Activated CD8-positive, alpha-beta memory T cell treated with anti-CD3 and anti-CD28 coated beads, Interleukin-2, amount 10 ng/mL, durations not matched to agents 7 days and 5 days (primary cell): ENCODE data around the gene CCDC167. TPM values are rescaled to one million over a fixed set of nuclear protein-coding genes. Genes with fewer than 3 reads are reported as not detected.

Experiments
- ATAC-seq: fragments of 150-1000 bp; cut with Tn5 transposase; one replicate; pipeline ENCODE4 v1.10.0; 2021; ENCODE audit warnings: moderate library complexity
- CTCF ChIA-PET: fragments of 350-600 bp; sonication (Branson Sonifier 250); formaldehyde crosslinking; loops from one replicate; lab custom pipeline; 2021; ENCODE audit warnings: antibody characterized with exemption; lab: Charles Lee
- DNase-seq: peaks from one replicate; pipeline ENCODE4 v3.0.0-alpha.2; 2020
- H3K27ac Mint-ChIP-seq: one replicate; pipeline ENCODE4 v1.8.0; 2021; ENCODE audit warnings: mild to moderate bottlenecking, mixed read lengths
- H3K27me3 Mint-ChIP-seq: one replicate; pipeline ENCODE4 v1.8.0; 2021; ENCODE audit warnings: mixed read lengths
- H3K36me3 Mint-ChIP-seq: one replicate; pipeline ENCODE4 v1.8.0; 2021; ENCODE audit warnings: mild to moderate bottlenecking, mixed read lengths
- H3K4me1 Mint-ChIP-seq: one replicate; pipeline ENCODE4 v1.8.0; 2021; ENCODE audit warnings: mixed read lengths
- H3K4me3 Mint-ChIP-seq: one replicate; pipeline ENCODE4 v1.8.0; 2021; ENCODE audit warnings: mild to moderate bottlenecking, moderate library complexity, mixed read lengths
- H3K9me3 Mint-ChIP-seq: one replicate; pipeline ENCODE4 v1.8.0; 2022; ENCODE audit warnings: low read depth, mixed read lengths
- total RNA-seq, 2 experiments: library from RNA; stranded (reverse); gene quantifications; one replicate each; pipeline ENCODE4 v1.2.3, GENCODE V29; 2021

CCDC167 gene
- total RNA-seq, 2 experiments from 2014 or later: 73.8 to 83.4 TPM

DNA sequence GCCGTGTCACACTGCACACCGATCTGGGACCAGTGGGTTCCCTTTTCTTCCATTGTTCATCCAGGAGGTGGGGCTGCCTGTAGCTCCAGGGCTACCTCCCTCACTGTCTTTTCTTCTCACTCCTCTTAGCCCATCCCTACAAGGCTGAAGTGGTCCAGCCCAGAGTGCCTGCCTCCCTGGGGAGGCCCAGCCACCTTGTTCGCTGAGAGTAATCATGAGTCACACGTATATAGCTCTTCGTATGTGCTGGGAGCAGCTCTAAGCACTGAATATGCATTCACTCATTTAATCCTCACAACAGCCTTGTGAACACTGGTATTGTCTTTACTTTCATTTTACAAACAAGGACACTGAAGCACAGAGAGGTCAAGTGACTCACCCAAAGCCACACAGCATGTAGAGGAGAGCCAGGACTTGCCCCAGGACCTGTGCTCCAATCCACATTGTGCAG lies 14.7 kb upstream of the CCDC167 start:
- Mint-ChIP-seq H3K4me1 (peaks cover 51% of the 10 kb centered on the region), H3K27me3 (no peaks in the 10 kb centered on the region), H3K4me3 (peak overlapping the region; percentile 66), H3K27ac (peak overlapping the region; percentile 90), H3K9me3 (no peaks in the 10 kb centered on the region), H3K36me3 (no peaks in the 10 kb centered on the region)
- ATAC-seq (peak; percentile 25), DNase-seq (peak; percentile 60)
- CTCF ChIA-PET: interaction anchor here (0.6 to 7.8 kb wide), 2 partner anchors 11 to 51 kb away, joined by 3 to 79 read pairs; partner anchors contain the start of gene CCDC167

GRCh38 chr6:37513576-37513975 lies 13.9 kb upstream of the CCDC167 start:
- Mint-ChIP-seq H3K4me1 (peaks cover 49% of the 10 kb centered on the region), H3K4me3 (no peak overlapping the region), H3K9me3 (no peaks in the 10 kb centered on the region), H3K27me3 (no peaks in the 10 kb centered on the region), H3K36me3 (no peaks in the 10 kb centered on the region), H3K27ac (no peak overlapping the region)
- CTCF ChIA-PET: interaction anchor here (7.8 kb wide), 1 partner anchor 10 kb away, joined by 79 read pairs; the partner anchor contains the start of gene CCDC167
- ATAC-seq (no peak), DNase-seq (no peak)

DNA sequence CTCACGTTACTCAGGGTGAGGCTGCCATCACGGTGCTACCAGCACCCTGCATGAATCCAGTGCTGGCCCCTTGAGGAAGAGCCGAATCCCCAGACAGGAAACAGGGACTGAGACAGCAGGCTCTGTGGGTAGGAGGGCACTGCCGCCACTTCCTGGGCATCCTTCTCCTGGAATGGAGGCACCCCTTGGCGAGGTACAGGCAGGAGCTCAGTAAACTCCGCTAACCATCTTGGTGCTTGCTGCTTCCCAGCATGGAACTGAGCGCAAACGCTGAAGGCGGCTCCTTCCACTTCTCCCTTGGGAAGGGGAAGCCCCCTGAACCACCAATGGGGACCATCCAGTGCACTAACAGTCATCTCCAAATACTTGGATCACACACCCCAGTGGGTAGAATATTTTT lies 13.5 kb upstream of the CCDC167 start:
- CTCF ChIA-PET: interaction anchor here (7.8 kb wide), 1 partner anchor 9 kb away, joined by 79 read pairs; the partner anchor contains the start of gene CCDC167
- ATAC-seq (no peak), DNase-seq (no peak)
- no peaks in the 10 kb centered on the region for H3K27me3 Mint-ChIP-seq
- H3K9me3 Mint-ChIP-seq: no peaks in the 10 kb centered on the region
- H3K27ac Mint-ChIP-seq: no peak overlapping the region
- no peaks in the 10 kb centered on the region for H3K36me3 Mint-ChIP-seq
- H3K4me3 Mint-ChIP-seq: no peak overlapping the region
- peaks cover 49% of the 10 kb centered on the region for H3K4me1 Mint-ChIP-seq

GRCh38 chr6:37512400-37513011 lies 12.8 kb upstream of the CCDC167 start:
- ATAC-seq (no peak), DNase-seq (no peak)
- H3K36me3 Mint-ChIP-seq: no peaks in the 10 kb centered on the region
- CTCF ChIA-PET: interaction anchor here (1.0 to 7.8 kb wide), 2 partner anchors 9 to 169 kb away, joined by 3 to 79 read pairs; partner anchors contain the start of gene CCDC167
- no peak overlapping the region for H3K27ac Mint-ChIP-seq
- no peaks in the 10 kb centered on the region for H3K27me3 Mint-ChIP-seq
- no peaks in the 10 kb centered on the region for H3K9me3 Mint-ChIP-seq
- H3K4me1 Mint-ChIP-seq: peaks cover 45% of the 10 kb centered on the region
- H3K4me3 Mint-ChIP-seq: no peak overlapping the region

DNA sequence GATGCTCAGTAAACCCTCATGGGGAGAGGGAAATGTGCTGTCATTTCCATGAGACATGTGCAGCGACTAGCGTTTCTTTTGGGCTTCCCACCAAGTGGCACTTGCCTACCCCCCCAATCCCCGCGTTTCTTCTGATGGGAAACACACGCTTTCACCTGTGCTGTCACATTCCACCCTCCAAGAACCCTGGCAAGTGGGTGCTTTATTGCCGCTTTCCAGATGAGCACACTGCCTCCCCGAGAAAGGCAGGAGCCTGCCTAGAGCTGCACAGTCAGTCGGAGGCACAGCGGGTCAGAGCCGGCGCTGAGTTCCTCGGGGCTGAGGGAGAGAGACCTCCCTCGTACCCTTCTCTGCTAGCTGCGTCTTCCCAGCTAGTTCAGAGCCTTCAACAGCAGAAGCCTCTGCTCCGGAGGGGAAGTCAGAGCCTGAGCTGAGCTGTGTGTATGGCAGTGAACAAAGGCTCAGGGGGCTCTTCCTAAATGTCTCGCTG lies 12.3 kb upstream of the CCDC167 start:
- peaks cover 40% of the 10 kb centered on the region for H3K4me1 Mint-ChIP-seq
- no peaks in the 10 kb centered on the region for H3K9me3 Mint-ChIP-seq
- H3K27ac Mint-ChIP-seq: no peak overlapping the region
- ATAC-seq (no peak), DNase-seq (no peak)
- H3K27me3 Mint-ChIP-seq: no peaks in the 10 kb centered on the region
- CTCF ChIA-PET: interaction anchor here (1.0 to 7.8 kb wide), 2 partner anchors 8 to 169 kb away, joined by 3 to 79 read pairs; partner anchors contain the start of gene CCDC167
- H3K36me3 Mint-ChIP-seq: no peaks in the 10 kb centered on the region
- no peak overlapping the region for H3K4me3 Mint-ChIP-seq

GRCh38 chr6:37511201-37511600 lies 11.5 kb upstream of the CCDC167 start:
- Mint-ChIP-seq H3K27me3 (no peaks in the 10 kb centered on the region), H3K4me3 (no peak overlapping the region), H3K9me3 (no peaks in the 10 kb centered on the region), H3K4me1 (peaks cover 32% of the 10 kb centered on the region), H3K36me3 (no peaks in the 10 kb centered on the region), H3K27ac (no peak overlapping the region)
- CTCF ChIA-PET: no interaction called here
- no peak for ATAC-seq
- no peak for DNase-seq

- Mint-ChIP-seq H3K36me3 (no peaks in the 10 kb centered on the region), H3K4me1 (peaks cover 24% of the 10 kb centered on the region), H3K27me3 (no peaks in the 10 kb centered on the region), H3K4me3 (no peak overlapping the region), H3K27ac (peak overlapping the region; percentile 30), H3K9me3 (no peaks in the 10 kb centered on the region)
- CTCF ChIA-PET: interaction anchor here (10.2 kb wide), 1 partner anchor 8 kb away, joined by 79 read pairs; no protein-coding TSS in a partner anchor
- DNase-seq: no peak
- ATAC-seq: peak; percentile 47
Measured at GRCh38 chr6:37507690-37508421, 8.2 kb upstream of the CCDC167 start.

DNA sequence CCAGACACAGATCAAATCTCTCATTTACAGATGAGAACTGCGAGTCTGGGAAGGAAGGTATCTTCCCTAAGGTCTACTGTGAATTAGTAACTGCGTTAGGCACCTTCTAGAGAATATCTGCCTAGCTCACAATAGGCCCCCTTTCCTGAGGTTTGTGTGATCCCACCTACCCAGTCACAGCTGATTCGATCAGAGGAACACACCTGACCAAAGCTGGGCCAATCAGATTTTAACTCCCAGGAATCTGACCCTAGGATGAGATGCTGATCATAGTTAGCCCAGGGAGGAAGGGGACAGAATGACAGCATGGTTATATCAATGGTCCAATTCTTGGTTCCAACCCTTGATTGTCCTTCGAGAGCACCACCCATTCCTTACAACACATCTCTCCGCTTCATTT lies 7.4 kb upstream of the CCDC167 start:
- no peaks in the 10 kb centered on the region for H3K27me3 Mint-ChIP-seq
- CTCF ChIA-PET: interaction anchor here (10.2 kb wide), 1 partner anchor 9 kb away, joined by 79 read pairs; no protein-coding TSS in a partner anchor

DNA sequence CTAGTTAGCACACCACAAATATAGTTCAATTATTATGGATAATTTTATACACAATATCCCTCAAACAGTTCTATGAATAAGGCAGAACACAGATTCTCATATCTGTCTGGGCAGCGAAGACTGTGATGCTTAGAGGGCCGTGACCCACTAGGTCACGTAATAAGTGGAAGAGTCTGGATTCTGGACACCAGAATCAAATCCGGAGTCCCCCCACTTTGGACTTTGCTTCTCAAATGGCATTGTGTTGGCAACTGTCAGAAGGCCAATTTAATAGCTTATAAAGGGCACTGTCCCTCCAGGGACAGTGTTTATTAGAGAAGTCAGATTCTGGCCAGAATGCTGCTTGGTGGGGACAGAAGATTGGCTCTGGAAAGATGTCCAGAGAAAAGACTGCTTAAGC lies 6.8 kb upstream of the CCDC167 start:
- H3K4me3 Mint-ChIP-seq: no peak overlapping the region
- ATAC-seq (no peak), DNase-seq (no peak)
- H3K9me3 Mint-ChIP-seq: no peaks in the 10 kb centered on the region
- no peak overlapping the region for H3K27ac Mint-ChIP-seq
- CTCF ChIA-PET: interaction anchor here (10.2 kb wide), 1 partner anchor 9 kb away, joined by 79 read pairs; no protein-coding TSS in a partner anchor
- no peaks in the 10 kb centered on the region for H3K36me3 Mint-ChIP-seq
- peaks cover 37% of the 10 kb centered on the region for H3K4me1 Mint-ChIP-seq
- H3K27me3 Mint-ChIP-seq: no peaks in the 10 kb centered on the region

More for the DNA sequence above, 7.4 kb upstream of the CCDC167 start:
- ATAC-seq: no peak
- Mint-ChIP-seq H3K4me3 (no peak overlapping the region), H3K4me1 (peaks cover 32% of the 10 kb centered on the region), H3K9me3 (no peaks in the 10 kb centered on the region), H3K36me3 (no peaks in the 10 kb centered on the region), H3K27ac (no peak overlapping the region)
- DNase-seq: no peak

DNA sequence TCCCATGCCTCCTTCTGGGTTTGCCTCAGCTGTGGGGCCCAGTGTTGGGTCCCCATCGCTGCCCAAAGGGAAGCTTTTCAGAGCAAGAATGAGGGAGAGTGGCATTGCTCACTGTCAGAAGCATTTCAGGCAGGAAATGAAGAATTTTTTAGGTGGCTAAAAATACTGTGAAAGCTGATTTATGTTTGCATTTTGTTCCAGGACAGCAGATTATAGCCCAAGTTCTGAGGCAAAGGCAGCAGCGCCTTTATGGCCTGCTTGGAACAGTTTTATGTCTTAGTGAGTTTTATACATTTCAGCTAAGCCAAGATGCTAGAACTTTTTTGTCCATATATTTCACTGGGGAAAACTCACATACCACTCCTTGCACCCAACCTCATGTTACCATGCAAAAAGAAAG lies 4.3 kb upstream of the CCDC167 start:
- no peaks in the 10 kb centered on the region for H3K9me3 Mint-ChIP-seq
- H3K27me3 Mint-ChIP-seq: no peaks in the 10 kb centered on the region
- H3K27ac Mint-ChIP-seq: peak overlapping the region; percentile 50
- H3K36me3 Mint-ChIP-seq: peaks cover 2% of the 10 kb centered on the region
- CTCF ChIA-PET: interaction anchor here (1.0 to 10.2 kb wide), 4 partner anchors 12 to 258 kb away, joined by 3 to 79 read pairs (median 7); no protein-coding TSS in a partner anchor
- ATAC-seq (no peak), DNase-seq (no peak)
- no peak overlapping the region for H3K4me3 Mint-ChIP-seq
- peaks cover 53% of the 10 kb centered on the region for H3K4me1 Mint-ChIP-seq

DNA sequence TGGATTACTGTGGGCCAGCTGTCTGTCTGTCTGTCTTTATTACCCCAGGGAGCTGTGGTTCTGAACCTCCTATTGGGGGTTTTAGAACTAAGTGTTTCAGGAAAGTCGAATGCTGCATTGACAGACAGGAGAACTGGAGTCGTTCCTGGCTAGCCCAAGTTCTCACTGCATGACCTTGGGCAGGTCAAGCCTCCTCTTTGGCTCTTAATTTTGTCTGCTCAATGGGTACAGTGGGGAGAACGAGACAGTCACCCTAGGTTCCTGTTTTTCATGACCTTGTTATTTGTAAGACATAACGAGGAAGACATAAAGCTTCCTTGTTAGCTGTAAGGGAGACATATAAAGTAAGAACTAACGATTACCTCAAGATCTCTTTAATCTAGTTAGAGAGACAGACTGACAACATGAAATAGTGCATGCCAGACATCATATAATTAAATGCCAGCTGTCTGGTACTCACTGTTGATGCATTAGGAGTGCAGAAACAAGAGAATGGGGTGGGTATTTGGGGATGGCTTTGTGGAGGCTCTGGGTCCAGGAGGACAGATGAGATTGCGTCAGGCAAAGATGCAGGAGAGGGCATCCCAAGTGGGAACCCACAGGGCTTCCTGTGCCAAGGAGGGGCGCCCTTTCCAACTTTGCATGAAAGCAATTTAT lies 3.7 kb upstream of the CCDC167 start:
- Mint-ChIP-seq H3K4me3 (no peak overlapping the region), H3K27me3 (no peaks in the 10 kb centered on the region), H3K4me1 (peaks cover 57% of the 10 kb centered on the region), H3K9me3 (no peaks in the 10 kb centered on the region), H3K36me3 (peaks cover 2% of the 10 kb centered on the region), H3K27ac (peak overlapping the region; percentile 93)
- no peak for ATAC-seq
- CTCF ChIA-PET: interaction anchor here (0.6 to 10.2 kb wide), 6 partner anchors 12 to 257 kb away, joined by 3 to 79 read pairs (median 4); no protein-coding TSS in a partner anchor
- no peak for DNase-seq

GRCh38 chr6:37502703-37503291 lies 3.1 kb upstream of the CCDC167 start:
- Mint-ChIP-seq H3K4me3 (peak overlapping the region; percentile 16), H3K27ac (peak overlapping the region; percentile 93), H3K36me3 (peaks cover 5% of the 10 kb centered on the region), H3K27me3 (no peaks in the 10 kb centered on the region), H3K4me1 (peaks cover 57% of the 10 kb centered on the region), H3K9me3 (no peaks in the 10 kb centered on the region)
- ATAC-seq (peak; percentile 32), DNase-seq (peak; percentile 57)
- CTCF ChIA-PET: interaction anchor here (0.6 to 10.2 kb wide), 8 partner anchors 13 to 256 kb away, joined by 3 to 79 read pairs (median 3); no protein-coding TSS in a partner anchor
